ENCODE results near the gene GM2A. TPM values are rescaled to one million over a fixed set of nuclear protein-coding genes. Genes with fewer than 3 reads are reported as not detected.

The GM2A gene
- polyA plus RNA-seq, 3 donors from 2014 or later, result 4.6 to 8.7 (median 5.2) TPM

- no peak for DNase-seq
- Mint-ChIP-seq H3K27me3 (ENCODE audit: low read depth in 3 of 3) (peaks cover 0 to 16% (median 0%) of the 10 kb centered on the region in 3 donors), H3K36me3 (peaks cover 9 to 26% (median 13%) of the 10 kb centered on the region in 3 donors), H3K4me3 (peak overlapping the region; percentile 89 to 99 (median 96)), H3K4me1 (peaks cover 82 to 85% of the 10 kb centered on the region in 2 donors), H3K9me3 (no peaks in the 10 kb centered on the region), H3K27ac (peak overlapping the region; percentile 94 to 98 (median 97))
These were observed 31.4 kb upstream of the GM2A start for GRCh38 chr5:151221574-151221973.

GRCh38 chr5:151222054-151222789, 30.8 kb upstream of the GM2A start:
- Mint-ChIP-seq H3K4me1 (peaks cover 76 to 78% of the 10 kb centered on the region in 2 donors), H3K9me3 (no peaks in the 10 kb centered on the region), H3K27ac (peak overlapping the region; percentile 94 to 98 (median 97)), H3K4me3 (peak overlapping the region; percentile 89 to 99 (median 96)), H3K36me3 (peaks cover 6 to 22% (median 9%) of the 10 kb centered on the region in 3 donors), H3K27me3 (ENCODE audit: low read depth in 3 of 3) (peaks cover 0 to 16% (median 0%) of the 10 kb centered on the region in 3 donors)
- no peak for DNase-seq

GRCh38 chr5:151222790-151223446, 30.1 kb upstream of the GM2A start:
- peaks cover 3 to 15% (median 6%) of the 10 kb centered on the region in 3 donors for H3K36me3 Mint-ChIP-seq
- H3K27me3 Mint-ChIP-seq (ENCODE audit: low read depth in 3 of 3), result peaks cover 0 to 15% (median 0%) of the 10 kb centered on the region in 3 donors
- no peaks in the 10 kb centered on the region for H3K9me3 Mint-ChIP-seq
- peak overlapping the region; percentile 89 to 99 (median 96) for H3K4me3 Mint-ChIP-seq
- peak; percentile 56 to 64 (median 63) for DNase-seq
- H3K4me1 Mint-ChIP-seq, result peaks cover 69 to 71% of the 10 kb centered on the region in 2 donors
- H3K27ac Mint-ChIP-seq, result peak overlapping the region; percentile 94 to 98 (median 97)

- Mint-ChIP-seq H3K27me3 (ENCODE audit: low read depth in 3 of 3) (peaks cover 0 to 15% (median 0%) of the 10 kb centered on the region in 3 donors), H3K4me1 (peaks cover 61 to 64% of the 10 kb centered on the region in 2 donors), H3K27ac (peak within 1 kb of the TSS; percentile 94 to 98 (median 97)), H3K9me3 (no peaks in the 10 kb centered on the region), H3K36me3 (peaks cover 0 to 11% (median 6%) of the 10 kb centered on the region in 3 donors), H3K4me3 (peak within 1 kb of the TSS; percentile 89 to 99 (median 96))
- DNase-seq, result peak; percentile 64 to 67 (median 65)
These were observed 29.3 kb upstream of the GM2A start, which contains the start of gene CCDC69 for GRCh38 chr5:151223447-151224264. TSS of gene CCDC69 (minus strand) at chr5:151224092. CDS start at chr5:151223970, 122 bp downstream.

GRCh38 chr5:151224372-151224771, 28.6 kb upstream of the GM2A start:
- Mint-ChIP-seq H3K27ac (peak overlapping the region; percentile 94 to 98 (median 97)), H3K36me3 (peaks cover 0 to 11% (median 6%) of the 10 kb centered on the region in 3 donors), H3K4me3 (peak overlapping the region; percentile 89 to 99 (median 96)), H3K27me3 (ENCODE audit: low read depth in 3 of 3) (peaks cover 0 to 15% (median 0%) of the 10 kb centered on the region in 3 donors), H3K4me1 (peaks cover 54 to 57% of the 10 kb centered on the region in 2 donors), H3K9me3 (no peaks in the 10 kb centered on the region)
- DNase-seq, result peak in 1 of 3 donors; percentile 21

GRCh38 chr5:151225071-151225470, 27.9 kb upstream of the GM2A start:
- H3K4me3 Mint-ChIP-seq, result peak overlapping the region; percentile 66 to 97 (median 70)
- peaks cover 47 to 50% of the 10 kb centered on the region in 2 donors for H3K4me1 Mint-ChIP-seq
- H3K27ac Mint-ChIP-seq, result peak overlapping the region; percentile 88 to 98 (median 96)
- peaks cover 0 to 10% (median 7%) of the 10 kb centered on the region in 3 donors for H3K36me3 Mint-ChIP-seq
- H3K9me3 Mint-ChIP-seq, result no peaks in the 10 kb centered on the region
- DNase-seq, result no peak
- H3K27me3 Mint-ChIP-seq (ENCODE audit: low read depth in 3 of 3), result peaks cover 0 to 14% (median 0%) of the 10 kb centered on the region in 3 donors

GRCh38 chr5:151225475-151225874, 27.5 kb upstream of the GM2A start:
- H3K9me3 Mint-ChIP-seq, result no peaks in the 10 kb centered on the region
- DNase-seq, result no peak
- peaks cover 0 to 10% (median 7%) of the 10 kb centered on the region in 3 donors for H3K36me3 Mint-ChIP-seq
- peak overlapping the region; percentile 88 to 98 (median 96) for H3K27ac Mint-ChIP-seq
- peaks cover 43 to 46% of the 10 kb centered on the region in 2 donors for H3K4me1 Mint-ChIP-seq
- peak overlapping the region; percentile 66 to 97 (median 70) for H3K4me3 Mint-ChIP-seq
- peaks cover 0 to 13% (median 0%) of the 10 kb centered on the region in 3 donors for H3K27me3 Mint-ChIP-seq (ENCODE audit: low read depth in 3 of 3)

- H3K4me1 Mint-ChIP-seq, result peaks cover 18 to 21% of the 10 kb centered on the region in 2 donors
- H3K27me3 Mint-ChIP-seq (ENCODE audit: low read depth in 3 of 3), result peaks cover 0 to 7% (median 2%) of the 10 kb centered on the region in 3 donors
- H3K27ac Mint-ChIP-seq, result no peak overlapping the region
- H3K4me3 Mint-ChIP-seq, result no peak overlapping the region
- H3K36me3 Mint-ChIP-seq, result peaks cover 0 to 4% (median 0%) of the 10 kb centered on the region in 3 donors
- DNase-seq, result no peak
- no peaks in the 10 kb centered on the region for H3K9me3 Mint-ChIP-seq
These were observed 25.0 kb upstream of the GM2A start for GRCh38 chr5:151227918-151228447.

- Mint-ChIP-seq H3K4me3 (no peak overlapping the region), H3K36me3 (peaks cover 0 to 4% (median 0%) of the 10 kb centered on the region in 3 donors), H3K27me3 (ENCODE audit: low read depth in 3 of 3) (peaks cover 0 to 3% (median 2%) of the 10 kb centered on the region in 3 donors), H3K9me3 (no peaks in the 10 kb centered on the region), H3K4me1 (peaks cover 17 to 27% of the 10 kb centered on the region in 2 donors), H3K27ac (no peak overlapping the region)
- DNase-seq, result no peak
These were observed 24.0 kb upstream of the GM2A start for GRCh38 chr5:151228986-151229385.

GRCh38 chr5:151230048-151230680, 22.8 kb upstream of the GM2A start:
- no peak overlapping the region for H3K4me3 Mint-ChIP-seq
- no peak overlapping the region for H3K27ac Mint-ChIP-seq
- no peaks in the 10 kb centered on the region for H3K9me3 Mint-ChIP-seq
- H3K27me3 Mint-ChIP-seq (ENCODE audit: low read depth in 3 of 3), result peaks cover 0 to 2% (median 1%) of the 10 kb centered on the region in 3 donors
- DNase-seq, result no peak
- peaks cover 0 to 4% (median 0%) of the 10 kb centered on the region in 3 donors for H3K36me3 Mint-ChIP-seq
- peaks cover 17 to 27% of the 10 kb centered on the region in 2 donors for H3K4me1 Mint-ChIP-seq

- H3K9me3 Mint-ChIP-seq, result no peaks in the 10 kb centered on the region
- no peak for DNase-seq
- peaks cover 0 to 2% (median 1%) of the 10 kb centered on the region in 3 donors for H3K27me3 Mint-ChIP-seq (ENCODE audit: low read depth in 3 of 3)
- no peak overlapping the region for H3K4me3 Mint-ChIP-seq
- H3K27ac Mint-ChIP-seq, result no peak overlapping the region
- H3K36me3 Mint-ChIP-seq, result peaks cover 0 to 4% (median 0%) of the 10 kb centered on the region in 3 donors
- peaks cover 18 to 21% of the 10 kb centered on the region in 2 donors for H3K4me1 Mint-ChIP-seq
These were observed 21.6 kb upstream of the GM2A start for GRCh38 chr5:151231359-151231758.

GRCh38 chr5:151233616-151234085, 19.3 kb upstream of the GM2A start:
- no peak overlapping the region for H3K27ac Mint-ChIP-seq

More at GRCh38 chr5:151233616-151234085, 19.3 kb upstream of the GM2A start:
- peaks cover 0 to 4% (median 0%) of the 10 kb centered on the region in 3 donors for H3K36me3 Mint-ChIP-seq
- H3K9me3 Mint-ChIP-seq, result no peaks in the 10 kb centered on the region
- H3K4me3 Mint-ChIP-seq, result no peak overlapping the region
- peaks cover 0 to 4% (median 2%) of the 10 kb centered on the region in 3 donors for H3K27me3 Mint-ChIP-seq (ENCODE audit: low read depth in 3 of 3)
- H3K4me1 Mint-ChIP-seq, result peaks cover 18 to 21% of the 10 kb centered on the region in 2 donors
- DNase-seq, result no peak

Data from immature natural killer cell (primary cell).